T-cell (primary cell): ENCODE data around the gene GPR157. TPM values are rescaled to one million over a fixed set of nuclear protein-coding genes. Genes with fewer than 3 reads are reported as not detected.

Source experiments
- ATAC-seq, 4 experiments: fragments of 200-7000 bp in 3 of 4; fragments of 150-1000 bp in 1 of 4; cut with Tn5 transposase; replicated peaks in 1 of 4; 1 replicate in 3 of 4; 2 replicates in 1 of 4; pipeline ENCODE4 v1.10.0; 2021; ENCODE audit warnings: moderate library complexity in 3 of 4, mild to moderate bottlenecking in 2 of 4, moderate number of reproducible peaks in 1 of 4
- CTCF ChIA-PET, 2 donors: fragments of 300-600 bp; sonication (Branson Sonifier 250); formaldehyde crosslinking; loops; one replicate each; lab custom pipeline; 2022; ENCODE audit warnings: antibody characterized with exemption in 2 of 2; lab: Charles Lee
- POLR2A ChIA-PET, 2 donors: fragments of 300-600 bp; sonication (Branson Sonifier 250); formaldehyde crosslinking; loops; one replicate each; lab custom pipeline; 2022; ENCODE audit warnings: antibody characterized with exemption in 2 of 2; lab: Charles Lee
- DNase-seq, 35 experiments: peaks; one replicate each; pipeline versions ENCODE4 v3.0.0 to v3.0.0-alpha.2; 2013 to 2023
- H3K27ac ChIP-seq: one replicate; pipeline ENCODE4 v1.5.1; 2013; ENCODE audit warnings: low read length
- H3K27me3 ChIP-seq, 2 experiments: replicated peaks in 1 of 2; 1 replicate in 1 of 2; 2 replicates in 1 of 2; pipeline versions ENCODE4 v1.6.1 to v1.7.0; 2013; ENCODE audit warnings: low read length in 1 of 2, mixed read lengths in 1 of 2; ENCODE audit not compliant: control insufficient read depth in 2 of 2, insufficient read depth in 2 of 2; ENCODE audit errors: extremely low read depth in 1 of 2
- H3K36me3 ChIP-seq, 2 donors: 1 replicate in 1 of 2; 2 replicates in 1 of 2; pipeline versions ENCODE4 v1.6.1 to v1.7.0; 2013; ENCODE audit warnings: low read length in 1 of 2; ENCODE audit not compliant: control insufficient read depth in 2 of 2, insufficient read depth in 1 of 2; ENCODE audit errors: extremely low read depth in 1 of 2
- H3K4me1 ChIP-seq, 2 experiments: 1 replicate in 1 of 2; 2 replicates in 1 of 2; pipeline versions ENCODE4 v1.6.1 to v1.7.0; 2013; ENCODE audit warnings: low read length in 2 of 2, mixed read lengths in 1 of 2; ENCODE audit not compliant: insufficient read depth in 2 of 2, control insufficient read depth in 1 of 2; ENCODE audit errors: extremely low read depth in 1 of 2
- H3K4me3 ChIP-seq, 2 donors: 1 replicate in 1 of 2; 2 replicates in 1 of 2; pipeline versions ENCODE4 v1.5.1 to v1.7.0; 2013; ENCODE audit warnings: mild to moderate bottlenecking in 2 of 2, low read length in 1 of 2, moderate library complexity in 1 of 2; ENCODE audit not compliant: control insufficient read depth in 1 of 2; ENCODE audit errors: extremely low read depth in 1 of 2
- H3K9me3 ChIP-seq: 2 replicates; pipeline ENCODE4 v1.7.0; 2013
- H3K27ac Mint-ChIP-seq, 2 donors: one replicate each; pipeline ENCODE4 v1.8.0; 2020 to 2021; ENCODE audit warnings: mild to moderate bottlenecking in 2 of 2, mixed read lengths in 2 of 2
- H3K27me3 Mint-ChIP-seq, 2 donors: one replicate each; pipeline ENCODE4 v1.8.0; 2021 to 2022; ENCODE audit warnings: mixed read lengths in 2 of 2
- H3K36me3 Mint-ChIP-seq: one replicate; pipeline ENCODE4 v1.8.0; 2021; ENCODE audit warnings: mixed read lengths
- H3K4me1 Mint-ChIP-seq, 3 donors: one replicate each; pipeline ENCODE4 v1.8.0; 2020 to 2022; ENCODE audit warnings: mixed read lengths in 3 of 3, mild to moderate bottlenecking in 1 of 3
- H3K4me3 Mint-ChIP-seq, 3 donors: one replicate each; pipeline ENCODE4 v1.8.0; 2020 to 2022; ENCODE audit warnings: mild to moderate bottlenecking in 3 of 3, mixed read lengths in 3 of 3, moderate library complexity in 3 of 3
- H3K9me3 Mint-ChIP-seq, 3 donors: one replicate each; pipeline ENCODE4 v1.8.0; 2020 to 2022; ENCODE audit warnings: mixed read lengths in 3 of 3
- WGBS: methylation state at CpG from one replicate; pipeline ENCODE4 v1.1.5; 2013; ENCODE audit warnings: missing lambda C conversion rate; ENCODE audit not compliant: insufficient coverage; 5-methylcytosine and 5-hydroxymethylcytosine counted together
- total RNA-seq, 35 experiments: library from RNA in 6 of 35; stranded (reverse) in 6 of 35; fragments of 120-200 nt in 1 of 35; gene quantifications; one replicate each; pipeline versions ENCODE4 v1.2.1 to v1.2.4 and lab custom pipeline; 2013 to 2026

The GPR157 gene
- total RNA-seq, 5 donors from 2014 or later (not counting 1 experiment from before 2014, with no cell fraction given): 7.1 to 10.7 (median 8.9) TPM

DNA sequence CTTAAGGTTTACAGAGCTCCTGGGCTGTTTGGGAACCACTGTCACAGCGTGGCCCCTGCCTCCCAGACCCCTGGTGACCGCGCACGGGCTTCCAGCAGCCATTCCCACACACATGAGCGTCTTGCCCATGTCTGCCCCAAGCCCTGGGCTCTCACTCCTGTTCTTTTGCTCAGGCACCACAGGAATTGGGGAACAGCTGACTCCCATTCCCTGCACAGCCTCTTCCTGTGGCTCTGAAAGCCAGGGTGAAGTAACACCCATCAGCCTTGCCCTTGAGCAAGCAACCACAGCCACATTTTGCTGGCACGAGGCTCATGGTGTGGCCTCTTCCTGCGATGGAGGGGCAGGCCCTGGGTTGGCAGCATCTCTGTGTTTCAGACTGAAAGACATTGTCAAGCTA is 14.3 kb upstream of the GPR157 start:
- Histone ChIP-seq H3K4me1 (peaks cover 0 to 4% of the 10 kb centered on the region in 2 experiments), H3K27me3 (no peaks in the 10 kb centered on the region), H3K4me3 (no peak overlapping the region), H3K27ac (no peak overlapping the region), H3K36me3 (no peaks in the 10 kb centered on the region), H3K9me3 (no peaks in the 10 kb centered on the region)
- Mint-ChIP-seq H3K27me3 (no peaks in the 10 kb centered on the region), H3K4me3 (no peak overlapping the region), H3K4me1 (peaks cover 4 to 15% (median 4%) of the 10 kb centered on the region in 3 donors), H3K9me3 (no peaks in the 10 kb centered on the region), H3K36me3 (no peaks in the 10 kb centered on the region), H3K27ac (no peak overlapping the region)
- ATAC-seq: no peak
- ChIA-PET CTCF (interaction anchor here in 1 of 2 donors (0.7 kb wide), 2 partner anchors 321 to 410 kb away, joined by 4 to 5 read pairs; no protein-coding TSS in a partner anchor), POLR2A (no interaction called here)
- no peak for DNase-seq
- WGBS: 81% methylated on average over 7 of the region's 7 CpGs

DNA sequence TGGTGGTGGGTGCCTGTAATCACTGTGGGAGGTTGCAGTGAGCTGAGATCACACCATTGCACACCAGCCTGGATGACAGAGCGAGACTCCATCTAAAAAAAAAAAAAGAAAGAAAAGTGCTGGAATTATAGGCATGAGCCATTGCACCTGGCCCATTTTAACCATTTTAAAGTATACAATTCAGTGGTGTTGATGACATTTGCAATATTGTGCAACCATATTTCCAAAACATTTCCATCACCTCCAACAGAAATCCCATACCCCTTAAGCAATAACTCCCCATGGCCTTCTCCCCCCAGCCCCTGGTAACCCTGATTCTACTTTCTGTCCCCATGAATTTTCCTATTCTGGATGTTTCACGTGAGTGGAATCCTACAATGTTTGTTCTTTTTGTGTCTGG is 11.0 kb upstream of the GPR157 start:
- H3K4me3 Mint-ChIP-seq: no peak overlapping the region
- Histone ChIP-seq H3K27ac (no peak overlapping the region), H3K9me3 (no peaks in the 10 kb centered on the region), H3K27me3 (peaks cover 0 to 3% of the 10 kb centered on the region in 2 experiments), H3K4me1 (peaks cover 0 to 4% of the 10 kb centered on the region in 2 experiments), H3K4me3 (no peak overlapping the region), H3K36me3 (no peaks in the 10 kb centered on the region)
- POLR2A ChIA-PET: no interaction called here
- DNase-seq (no peak), ATAC-seq (no peak)
- CTCF ChIA-PET: no interaction called here
- H3K27me3 Mint-ChIP-seq: peaks cover 0 to 4% of the 10 kb centered on the region in 2 donors
- peaks cover 4 to 15% (median 4%) of the 10 kb centered on the region in 3 donors for H3K4me1 Mint-ChIP-seq
- no CpG with 5 or more reads among the region's 2 CpGs for WGBS
- no peaks in the 10 kb centered on the region for H3K9me3 Mint-ChIP-seq
- H3K36me3 Mint-ChIP-seq: no peaks in the 10 kb centered on the region
- no peak overlapping the region for H3K27ac Mint-ChIP-seq

DNA sequence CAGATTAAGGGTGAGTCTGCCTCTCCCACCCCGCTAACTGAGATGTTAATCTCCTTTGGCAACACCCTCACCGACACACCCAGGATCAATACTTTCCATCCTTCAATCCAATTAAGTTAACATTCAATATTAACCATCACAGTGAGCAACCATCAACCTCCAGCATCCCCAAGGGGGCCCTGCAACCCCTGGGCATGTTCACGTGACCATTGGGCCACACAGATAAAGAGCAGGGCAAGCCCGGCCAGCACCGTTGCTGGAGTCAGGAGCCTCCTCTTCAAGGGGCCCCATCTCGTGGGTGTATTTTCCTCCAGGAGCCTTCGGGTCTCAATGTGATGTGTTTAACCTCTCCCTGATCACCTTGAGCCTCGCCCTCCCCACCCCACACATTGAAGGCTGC is 8.0 kb upstream of the GPR157 start:
- 75% methylated on average over 5 of the region's 8 CpGs for WGBS
- Histone ChIP-seq H3K27ac (no peak overlapping the region), H3K36me3 (no peaks in the 10 kb centered on the region), H3K27me3 (peaks cover 0 to 3% of the 10 kb centered on the region in 2 experiments), H3K4me1 (no peaks in the 10 kb centered on the region), H3K4me3 (no peak overlapping the region), H3K9me3 (no peaks in the 10 kb centered on the region)
- H3K4me1 Mint-ChIP-seq: peaks cover 0 to under 1% (median under 1%) of the 10 kb centered on the region in 3 donors
- ChIA-PET POLR2A (interaction anchor here in 1 of 2 donors (0.7 kb wide), 1 partner anchor 1554 kb away, joined by 5 read pairs; no protein-coding TSS in a partner anchor), CTCF (no interaction called here)
- H3K36me3 Mint-ChIP-seq: no peaks in the 10 kb centered on the region
- no peak overlapping the region for H3K4me3 Mint-ChIP-seq
- DNase-seq (no peak), ATAC-seq (no peak)
- H3K9me3 Mint-ChIP-seq: no peaks in the 10 kb centered on the region
- H3K27me3 Mint-ChIP-seq: peaks cover 3 to 4% of the 10 kb centered on the region in 2 donors
- no peak overlapping the region for H3K27ac Mint-ChIP-seq

- 80% methylated on average over 7 of the region's 10 CpGs for WGBS
- no peak for ATAC-seq
- POLR2A ChIA-PET: no interaction called here
These were observed 6.4 kb upstream of the GPR157 start for GRCh38 chr1:9135073-9135836.

GRCh38 chr1:9133870-9134585 is 5.1 kb upstream of the GPR157 start:
- no peak for DNase-seq
- H3K27ac ChIP-seq: no peak overlapping the region
- Mint-ChIP-seq H3K4me3 (no peak overlapping the region), H3K9me3 (no peaks in the 10 kb centered on the region), H3K27me3 (peaks cover 3 to 4% of the 10 kb centered on the region in 2 donors), H3K27ac (no peak overlapping the region), H3K4me1 (peaks cover 7 to 8% (median 8%) of the 10 kb centered on the region in 3 donors), H3K36me3 (no peaks in the 10 kb centered on the region)
- CTCF ChIA-PET: no interaction called here
- peaks cover 0 to 3% of the 10 kb centered on the region in 2 experiments for H3K27me3 ChIP-seq
- POLR2A ChIA-PET: interaction anchor here in 1 of 2 donors (0.6 kb wide), 1 partner anchor 886 kb away, joined by 3 read pairs; no protein-coding TSS in a partner anchor
- no peaks in the 10 kb centered on the region for H3K36me3 ChIP-seq
- no peak overlapping the region for H3K4me3 ChIP-seq
- no CpG with 5 or more reads among the region's 5 CpGs for WGBS
- H3K4me1 ChIP-seq: peaks cover 0 to 6% of the 10 kb centered on the region in 2 experiments
- H3K9me3 ChIP-seq: no peaks in the 10 kb centered on the region
- ATAC-seq: no peak

More at GRCh38 chr1:9135073-9135836, 6.4 kb upstream of the GPR157 start:
- no peak for DNase-seq
- H3K27me3 Mint-ChIP-seq: peaks cover 3 to 4% of the 10 kb centered on the region in 2 donors
- H3K4me3 Mint-ChIP-seq: no peak overlapping the region
- peaks cover 0 to under 1% (median under 1%) of the 10 kb centered on the region in 3 donors for H3K4me1 Mint-ChIP-seq
- no peaks in the 10 kb centered on the region for H3K36me3 Mint-ChIP-seq
- CTCF ChIA-PET: interaction anchor here in 1 of 2 donors (0.7 kb wide), 1 partner anchor 1783 kb away, joined by 6 read pairs; no protein-coding TSS in a partner anchor
- H3K9me3 Mint-ChIP-seq: no peaks in the 10 kb centered on the region
- Histone ChIP-seq H3K4me1 (no peaks in the 10 kb centered on the region), H3K27ac (no peak overlapping the region), H3K36me3 (no peaks in the 10 kb centered on the region), H3K27me3 (peaks cover 0 to 3% of the 10 kb centered on the region in 2 experiments), H3K4me3 (no peak overlapping the region), H3K9me3 (no peaks in the 10 kb centered on the region)
- no peak overlapping the region for H3K27ac Mint-ChIP-seq
